Left ventricle myocardium superior (tissue), 1 donor: ENCODE measurements around the gene HEPH. TPM values are rescaled to one million over a fixed set of nuclear protein-coding genes. Genes with fewer than 3 reads are reported as not detected.
"Not testable (repeated sequence)": the region's sequence is repeated elsewhere in the genome, so short reads cannot be mapped to it uniquely, and the experiment has no call there.

Experiments
- ATAC-seq: fragments of 200-7000 bp; cut with Tn5 transposase; one replicate; pipeline ENCODE4 v1.9.1; 2020; ENCODE audit warnings: mild to moderate bottlenecking, moderate library complexity
- DNase-seq: peaks from one replicate; pipeline ENCODE4 v3.0.0-alpha.2; 2020
- intact Hi-C: fragments of 100-400 bp; cut with micrococcal nuclease; formaldehyde crosslinking; loops from one replicate; pipeline ENCODE4 v1.11.0; 2022
- long read RNA-seq: library from polyadenylated mRNA; unstranded; transcript quantifications from one replicate; pipeline ENCODE4 v2.0.0, GENCODE V29; 2021
- total RNA-seq: library from RNA; stranded (reverse); fragmentation: NEBNext Ultra II Directional; extraction: Animal tissue kit (Norgen Biotek cat#: 25700); gene quantifications from one replicate; pipeline ENCODE4 v1.2.1, GENCODE V29; 2021
- donor health status: DM: no; HTN: yes; CAD: no; lungs with severe emphysema.

Gene HEPH, protein sequence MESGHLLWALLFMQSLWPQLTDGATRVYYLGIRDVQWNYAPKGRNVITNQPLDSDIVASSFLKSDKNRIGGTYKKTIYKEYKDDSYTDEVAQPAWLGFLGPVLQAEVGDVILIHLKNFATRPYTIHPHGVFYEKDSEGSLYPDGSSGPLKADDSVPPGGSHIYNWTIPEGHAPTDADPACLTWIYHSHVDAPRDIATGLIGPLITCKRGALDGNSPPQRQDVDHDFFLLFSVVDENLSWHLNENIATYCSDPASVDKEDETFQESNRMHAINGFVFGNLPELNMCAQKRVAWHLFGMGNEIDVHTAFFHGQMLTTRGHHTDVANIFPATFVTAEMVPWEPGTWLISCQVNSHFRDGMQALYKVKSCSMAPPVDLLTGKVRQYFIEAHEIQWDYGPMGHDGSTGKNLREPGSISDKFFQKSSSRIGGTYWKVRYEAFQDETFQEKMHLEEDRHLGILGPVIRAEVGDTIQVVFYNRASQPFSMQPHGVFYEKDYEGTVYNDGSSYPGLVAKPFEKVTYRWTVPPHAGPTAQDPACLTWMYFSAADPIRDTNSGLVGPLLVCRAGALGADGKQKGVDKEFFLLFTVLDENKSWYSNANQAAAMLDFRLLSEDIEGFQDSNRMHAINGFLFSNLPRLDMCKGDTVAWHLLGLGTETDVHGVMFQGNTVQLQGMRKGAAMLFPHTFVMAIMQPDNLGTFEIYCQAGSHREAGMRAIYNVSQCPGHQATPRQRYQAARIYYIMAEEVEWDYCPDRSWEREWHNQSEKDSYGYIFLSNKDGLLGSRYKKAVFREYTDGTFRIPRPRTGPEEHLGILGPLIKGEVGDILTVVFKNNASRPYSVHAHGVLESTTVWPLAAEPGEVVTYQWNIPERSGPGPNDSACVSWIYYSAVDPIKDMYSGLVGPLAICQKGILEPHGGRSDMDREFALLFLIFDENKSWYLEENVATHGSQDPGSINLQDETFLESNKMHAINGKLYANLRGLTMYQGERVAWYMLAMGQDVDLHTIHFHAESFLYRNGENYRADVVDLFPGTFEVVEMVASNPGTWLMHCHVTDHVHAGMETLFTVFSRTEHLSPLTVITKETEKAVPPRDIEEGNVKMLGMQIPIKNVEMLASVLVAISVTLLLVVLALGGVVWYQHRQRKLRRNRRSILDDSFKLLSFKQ
- 11.8 TPM for total RNA-seq
- long read RNA-seq, partial matches to known transcripts, result 5 of 13 reads
- long read RNA-seq, other reads (novel, unspliced or antisense), result 7 of 13 reads

DNA sequence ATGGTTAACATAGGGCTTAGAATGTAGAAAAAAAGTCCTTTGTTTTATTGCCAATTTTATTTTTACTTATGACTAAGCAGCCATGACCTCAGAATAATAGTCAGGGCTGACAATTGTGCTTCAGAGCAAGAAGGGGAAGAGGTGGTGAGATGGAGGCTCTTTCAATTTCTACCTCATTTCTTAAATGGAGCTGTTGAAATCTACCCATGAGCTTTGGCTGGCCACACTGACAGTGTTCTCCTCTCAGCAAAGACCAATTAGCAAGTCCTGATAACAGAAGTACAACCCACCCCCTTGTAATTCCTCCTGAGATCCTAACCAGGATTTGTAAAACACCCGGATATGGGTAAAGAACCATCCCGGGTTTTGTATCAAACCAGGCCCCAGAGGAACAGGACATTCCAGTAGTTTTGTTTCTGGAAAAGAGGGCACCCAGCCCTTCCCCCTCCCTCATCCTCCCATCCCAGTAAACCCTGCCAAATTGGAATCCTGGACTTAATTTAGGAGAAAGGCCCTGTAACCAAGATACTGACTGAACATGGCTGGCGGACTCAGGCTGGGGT, at the start of gene HEPH:
TSS of gene HEPH (plus strand) at position 399 of the 563 bp plus-strand sequence. CDS start 6,324 bp downstream, outside the sequence.
- DNase-seq (no peak), ATAC-seq (peak; percentile 83)
- intact Hi-C loops, result no loop called here

DNA sequence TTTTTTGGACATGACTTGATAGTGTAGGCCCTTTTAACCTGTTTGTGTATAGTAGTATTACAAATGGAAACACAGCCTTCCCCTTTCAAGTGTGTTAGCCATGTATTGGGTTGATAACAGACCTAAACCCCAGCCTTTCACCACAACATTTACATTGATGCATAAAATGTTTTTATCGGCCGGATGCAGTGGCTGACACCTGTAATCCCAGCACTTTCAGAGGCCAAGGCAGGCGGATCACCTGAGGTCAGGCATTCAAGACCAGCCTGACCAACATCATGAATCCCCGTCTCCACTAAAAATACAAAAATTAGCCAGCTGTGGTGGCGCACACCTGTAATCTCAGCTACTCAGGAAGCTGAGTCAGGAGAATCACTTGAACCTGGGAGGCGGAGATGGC, 45.3 kb upstream of the HEPH start:
- ATAC-seq, DNase-seq, intact Hi-C loops: not testable (repeated sequence)

DNA sequence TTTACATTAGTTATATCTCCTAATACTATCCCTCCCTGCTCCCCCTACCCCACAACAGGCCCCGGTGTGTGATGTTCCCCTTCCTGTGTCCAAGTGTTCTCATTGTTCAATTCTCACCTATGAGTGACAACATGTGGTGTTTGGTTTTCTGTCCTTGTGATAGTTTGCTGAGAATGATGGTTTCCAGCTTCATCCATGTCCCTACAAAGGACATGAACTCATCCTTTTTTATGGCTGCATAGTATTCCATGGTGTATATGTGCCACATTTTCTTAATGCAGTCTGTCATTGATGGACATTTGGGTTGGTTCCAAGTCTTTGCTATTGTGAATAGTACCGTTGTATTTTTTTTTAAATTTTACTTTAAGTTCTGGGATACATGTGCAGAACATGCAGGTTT, 42.7 kb upstream of the HEPH start:
- intact Hi-C loops, ATAC-seq: not testable (repeated sequence)

DNA sequence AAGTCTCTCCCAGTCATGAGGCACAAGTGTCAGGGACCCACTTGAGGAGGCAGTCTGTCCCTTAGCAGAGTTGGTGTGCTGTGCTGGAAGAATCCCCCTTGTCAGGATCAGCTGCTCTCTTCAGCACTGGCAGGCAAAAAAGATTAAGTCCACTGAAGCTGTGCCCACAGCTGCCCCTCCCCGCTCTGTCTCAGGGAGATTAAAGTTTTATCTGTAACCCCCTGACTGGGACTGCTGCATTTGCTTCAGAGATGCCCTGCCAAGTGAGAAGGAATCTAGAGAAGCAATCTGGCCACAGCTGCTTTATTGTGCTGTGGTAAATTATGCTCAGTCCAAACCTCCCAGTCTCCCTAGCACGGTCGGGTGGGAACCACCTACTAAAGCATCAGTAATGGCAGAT, 37.4 kb upstream of the HEPH start:
- intact Hi-C loops, result no loop called here
- no peak for DNase-seq
- no peak for ATAC-seq

More for the DNA sequence above, 42.7 kb upstream of the HEPH start:
- DNase-seq, result not testable (repeated sequence)

DNA sequence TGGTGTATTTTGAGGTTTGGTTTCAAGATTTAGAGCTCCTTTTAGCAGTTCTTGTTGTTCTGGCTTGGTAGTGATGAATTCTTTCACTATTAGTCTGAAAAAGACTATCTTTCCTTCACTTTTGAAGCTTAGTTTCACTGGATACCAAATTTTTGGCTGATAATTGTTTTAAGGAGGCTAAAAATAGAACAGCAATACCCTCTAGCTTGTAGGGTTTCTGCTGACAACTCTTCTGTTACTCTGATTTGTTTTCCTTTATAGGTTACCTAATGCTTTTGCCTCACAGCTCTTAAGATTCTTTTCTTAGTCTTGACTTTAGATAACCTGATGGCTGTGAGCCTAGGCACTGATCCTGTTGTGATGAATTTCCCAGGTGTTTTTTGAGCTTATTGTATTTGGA, 33.6 kb upstream of the HEPH start:
- DNase-seq (no peak), ATAC-seq (no peak)
- intact Hi-C loops, result no loop called here

DNA sequence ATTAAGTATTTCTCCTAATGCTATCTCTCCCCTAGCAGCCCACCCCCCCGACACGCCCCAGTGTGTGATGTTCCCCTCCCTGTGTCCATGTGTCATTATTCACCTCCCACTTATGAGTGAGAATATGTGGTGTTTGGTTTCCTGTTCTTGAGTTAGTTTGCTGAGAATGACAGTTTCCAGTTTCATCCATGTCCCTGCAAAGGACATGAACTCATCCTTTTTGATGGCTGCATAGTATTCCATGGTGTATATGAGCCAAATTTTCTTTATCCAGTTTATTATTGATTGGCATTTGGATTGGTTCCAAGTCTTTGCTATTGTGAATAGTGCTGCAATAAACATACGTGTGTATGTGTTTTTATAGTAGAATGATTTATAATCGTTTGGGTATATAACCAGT, 28.8 kb upstream of the HEPH start:
- ATAC-seq, DNase-seq, intact Hi-C loops: not testable (repeated sequence)

DNA sequence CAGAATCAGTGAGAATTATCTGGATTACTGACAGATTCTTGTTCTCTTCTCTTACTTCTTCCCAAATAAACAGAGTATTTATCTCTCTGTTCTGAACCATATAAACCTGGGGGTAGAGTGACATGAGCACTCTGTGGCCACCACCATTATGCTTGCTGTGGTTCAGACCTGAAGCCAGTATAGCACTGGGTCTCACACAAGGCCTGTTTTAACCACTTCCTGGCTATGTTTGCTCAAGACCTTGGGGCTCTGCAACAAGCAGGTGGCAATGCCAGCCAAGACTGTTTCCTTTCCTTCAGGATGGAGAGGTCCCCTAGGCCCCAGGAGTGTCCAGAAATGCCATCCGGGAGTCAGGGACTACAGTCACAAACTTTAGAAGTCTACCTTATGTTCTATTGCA, 21.7 kb upstream of the HEPH start:
- intact Hi-C loops, result no loop called here
- DNase-seq (no peak), ATAC-seq (no peak)

DNA sequence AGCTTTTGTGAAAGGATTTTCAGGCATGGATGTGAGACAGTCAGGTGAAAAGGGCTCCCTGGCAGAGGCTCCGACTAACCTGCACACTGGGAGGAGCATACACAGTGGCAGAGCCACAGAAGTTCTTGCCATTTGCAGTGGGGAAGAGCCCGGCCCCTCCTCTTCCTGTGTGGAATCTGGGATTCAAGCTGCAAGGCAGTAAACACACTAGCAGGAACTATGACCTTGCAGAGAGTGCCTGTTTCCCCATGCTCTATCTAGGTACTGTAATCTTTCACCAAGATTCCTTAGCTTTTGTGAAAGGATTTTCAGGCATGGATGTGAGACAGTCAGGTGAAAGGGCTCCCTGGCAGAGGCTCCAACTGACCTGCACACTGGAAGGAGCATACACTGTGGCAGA, 19.8 kb upstream of the HEPH start:
- intact Hi-C loops, result no loop called here
- no peak for DNase-seq

DNA sequence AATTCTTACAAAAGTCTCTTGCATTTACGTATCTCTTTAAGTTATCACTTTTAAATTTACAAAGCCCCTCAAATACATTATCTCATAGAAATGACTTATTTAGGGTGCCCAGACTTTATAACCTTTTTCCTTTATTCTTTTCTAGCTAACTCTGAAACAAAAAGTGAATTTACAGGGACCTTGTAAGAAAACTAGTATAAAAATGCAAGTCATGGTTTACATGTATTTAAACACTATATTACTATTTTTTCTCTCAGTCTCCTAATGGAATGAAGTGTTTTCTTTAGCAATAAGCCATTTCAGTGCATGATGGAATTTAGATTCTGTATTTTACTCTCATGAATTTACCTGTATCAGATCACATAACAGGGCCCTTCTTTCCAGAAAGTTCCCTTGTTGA, 14.5 kb upstream of the HEPH start:
- DNase-seq (no peak), ATAC-seq (no peak)
- intact Hi-C loops, result no loop called here

More for the DNA sequence above, 19.8 kb upstream of the HEPH start:
- ATAC-seq, result no peak

DNA sequence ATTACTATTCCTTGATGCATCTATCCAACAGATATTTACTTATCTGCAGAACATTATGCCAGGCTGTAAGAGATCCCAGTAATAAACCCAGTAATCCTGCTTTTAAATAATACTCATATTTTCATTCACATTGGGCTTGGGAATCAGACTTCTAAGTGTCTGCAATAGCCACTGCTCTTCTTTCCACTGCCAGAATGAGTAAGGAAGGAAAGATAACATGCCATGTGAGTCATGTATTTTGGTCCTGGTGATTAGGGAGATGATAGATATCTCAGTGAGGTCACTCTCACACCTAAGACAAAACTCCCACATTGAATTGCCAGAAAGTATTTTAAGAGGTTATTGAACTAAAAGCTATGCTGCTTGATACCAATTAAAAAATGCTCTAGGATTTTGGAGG, 13.9 kb upstream of the HEPH start:
- DNase-seq (no peak), ATAC-seq (no peak)
- intact Hi-C loops, result no loop called here

DNA sequence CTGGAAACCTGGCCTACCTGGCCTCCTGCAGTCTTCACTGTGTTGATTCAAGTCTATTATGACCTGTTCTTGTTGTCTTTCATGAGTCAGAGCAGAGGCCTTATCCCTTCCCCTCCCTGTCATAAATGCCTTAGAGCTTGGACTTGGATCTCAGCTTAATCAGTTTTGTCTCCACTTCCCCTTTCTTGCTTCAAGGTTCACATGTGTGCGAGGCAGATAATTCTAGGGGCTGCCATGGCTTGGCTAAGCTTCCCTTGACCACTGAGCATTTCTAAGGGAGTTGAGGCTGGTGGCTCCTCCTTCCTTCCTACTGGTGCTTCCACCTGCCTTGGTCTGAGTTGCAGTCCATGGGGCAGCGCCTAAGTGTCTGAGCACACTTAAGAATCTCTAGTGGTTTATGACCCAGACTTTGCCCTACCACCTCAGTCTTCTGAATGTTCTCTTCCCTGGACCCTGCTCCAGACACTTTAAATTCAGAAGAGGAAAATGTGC, 1.7 kb upstream of the HEPH start:
- intact Hi-C loops, result no loop called here
- no peak for DNase-seq
- no peak for ATAC-seq

DNA sequence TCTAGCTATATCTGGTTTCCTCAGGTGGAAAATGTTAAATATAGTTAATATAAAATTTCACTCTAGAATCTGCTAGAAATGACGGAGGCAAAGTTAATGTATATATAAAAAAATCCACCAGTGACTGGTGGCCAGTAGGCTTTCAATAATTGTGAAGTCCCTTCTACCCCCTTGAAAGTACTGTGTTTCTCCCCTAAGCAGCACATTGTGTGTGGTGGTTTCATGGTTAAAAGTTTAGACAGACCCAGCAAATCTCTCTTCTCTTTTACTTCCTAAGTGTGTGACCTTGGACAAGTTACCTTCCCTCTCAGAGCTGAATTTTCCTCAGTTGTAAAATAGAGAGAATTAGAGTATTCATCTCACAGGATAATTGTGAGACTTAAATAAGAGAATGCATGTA, 600 bp upstream of the HEPH start:
- no peak for ATAC-seq
- intact Hi-C loops, result no loop called here
- DNase-seq, result no peak

DNA sequence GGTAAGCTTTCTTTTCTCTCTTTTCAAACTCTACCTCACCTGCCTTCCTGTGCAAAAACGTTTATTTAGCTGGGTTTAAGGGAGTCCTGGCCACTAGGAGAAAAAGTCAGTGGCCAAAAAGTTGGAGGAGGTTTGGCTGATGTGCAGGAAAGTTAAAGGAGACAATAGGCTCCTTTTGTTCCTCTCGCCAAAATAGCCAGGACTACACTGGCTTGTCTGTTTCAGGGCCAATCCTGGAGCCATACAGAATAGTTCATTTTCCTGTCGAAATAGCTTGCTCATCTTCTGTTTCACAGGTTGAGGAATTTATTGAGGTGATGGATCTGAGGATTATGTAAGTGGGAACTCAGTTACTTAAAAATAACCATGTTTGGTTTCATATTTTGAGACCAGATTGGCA, 423 bp downstream of the HEPH start:
- ATAC-seq, result peak; percentile 40
- intact Hi-C loops, result no loop called here
- DNase-seq, result no peak

DNA sequence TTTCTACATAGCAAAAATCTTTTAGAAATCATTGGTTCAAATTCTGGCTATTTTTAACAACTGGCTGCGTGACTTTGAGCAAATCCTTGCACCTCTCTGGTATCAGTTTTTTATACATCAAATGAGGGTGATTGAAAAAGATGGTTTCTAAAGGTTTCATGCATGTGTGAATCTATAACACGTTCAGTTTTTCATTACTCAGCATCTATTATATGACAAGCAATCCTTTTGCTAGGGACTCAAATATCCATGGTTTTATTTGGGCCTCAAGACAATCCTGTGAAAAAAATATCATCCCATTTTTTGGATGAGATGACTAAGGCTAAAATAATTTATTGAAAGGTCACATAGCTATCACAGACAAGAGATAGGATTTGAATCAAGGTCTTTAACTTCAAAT, 884 bp downstream of the HEPH start:
- DNase-seq, result no peak
- intact Hi-C loops, result no loop called here
- ATAC-seq, result no peak

DNA sequence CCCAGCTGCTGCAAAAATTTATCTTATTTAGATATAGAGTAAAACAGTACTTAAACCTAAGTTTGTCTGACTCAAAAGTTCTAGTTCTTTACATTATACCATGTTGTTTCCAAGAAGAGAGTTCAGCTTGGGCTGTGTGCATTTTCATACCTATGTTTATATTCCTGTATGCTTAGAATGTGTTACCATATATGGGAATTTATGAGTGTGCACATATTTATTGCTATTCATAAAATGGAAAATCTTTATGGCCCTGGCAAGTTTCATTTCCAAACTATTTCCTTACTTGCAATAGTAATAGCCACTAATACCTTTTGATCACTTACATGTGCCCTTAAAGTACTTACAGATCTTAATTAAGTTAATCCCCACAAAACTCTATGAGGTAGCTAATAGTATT, 2.6 kb downstream of the HEPH start:
- intact Hi-C loops, result no loop called here
- DNase-seq, result no peak
- ATAC-seq, result no peak

DNA sequence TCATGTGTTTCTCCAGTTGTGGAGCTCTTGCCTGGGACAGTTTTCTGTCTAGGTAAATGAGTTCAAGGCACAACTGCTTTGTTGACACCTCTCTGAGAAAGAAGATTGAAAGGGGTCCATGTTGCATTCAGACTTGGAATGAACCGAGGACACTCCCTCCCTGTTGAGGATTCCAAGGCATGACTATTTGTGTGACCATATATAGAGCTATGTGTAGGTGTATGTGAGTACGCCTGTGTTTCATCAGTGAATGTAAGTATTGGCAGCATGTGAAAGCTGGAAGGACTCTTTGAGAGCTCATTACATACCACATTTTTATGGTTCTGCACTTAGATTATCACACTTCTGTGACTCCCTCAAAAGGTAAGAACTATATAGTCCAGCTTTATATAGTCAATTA, 3.4 kb downstream of the HEPH start:
- intact Hi-C loops, result no loop called here

DNA sequence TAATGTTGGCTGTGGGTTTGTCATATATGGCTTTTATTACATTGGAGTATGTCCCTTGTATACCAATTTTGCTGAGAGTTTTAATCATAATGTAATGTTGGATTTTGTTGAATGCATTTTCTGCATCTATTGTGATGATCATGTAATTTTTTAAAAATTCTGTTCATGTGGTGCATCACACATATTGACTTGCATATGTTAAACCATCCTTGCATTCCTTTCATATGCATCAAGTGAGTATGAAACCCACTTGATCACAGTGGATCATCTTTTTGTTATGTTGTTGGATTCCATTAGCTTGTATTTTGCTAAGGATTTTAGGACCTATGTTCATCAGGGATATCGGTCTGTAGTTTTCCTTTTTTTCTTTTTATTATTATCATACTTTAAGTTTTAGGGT, 12.1 kb downstream of the HEPH start:
- intact Hi-C loops, result no loop called here
- DNase-seq (no peak), ATAC-seq (no peak)

More for the DNA sequence above, 3.4 kb downstream of the HEPH start:
- no peak for ATAC-seq
- DNase-seq, result no peak

DNA sequence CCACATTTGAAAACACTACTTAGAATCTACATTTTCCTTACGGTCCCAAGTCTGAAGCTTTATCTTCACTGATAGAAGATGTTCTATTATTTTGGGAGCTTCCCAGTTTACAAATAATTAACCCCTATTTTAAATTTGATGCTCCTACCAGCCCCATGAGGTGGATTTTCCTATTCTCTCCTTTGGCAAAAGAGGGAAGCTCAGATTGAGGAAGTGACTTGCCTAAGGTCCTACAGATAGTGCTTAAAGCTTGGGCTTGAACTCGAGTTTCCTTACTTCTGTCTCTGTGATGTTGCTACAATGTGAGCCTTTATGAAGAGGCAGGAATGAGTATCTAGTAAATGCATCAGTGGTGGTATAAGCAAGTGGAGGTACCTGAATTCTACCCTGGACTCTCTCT, 27.5 kb downstream of the HEPH start:
- no peak for DNase-seq
- ATAC-seq, result no peak
- intact Hi-C loops, result no loop called here

DNA sequence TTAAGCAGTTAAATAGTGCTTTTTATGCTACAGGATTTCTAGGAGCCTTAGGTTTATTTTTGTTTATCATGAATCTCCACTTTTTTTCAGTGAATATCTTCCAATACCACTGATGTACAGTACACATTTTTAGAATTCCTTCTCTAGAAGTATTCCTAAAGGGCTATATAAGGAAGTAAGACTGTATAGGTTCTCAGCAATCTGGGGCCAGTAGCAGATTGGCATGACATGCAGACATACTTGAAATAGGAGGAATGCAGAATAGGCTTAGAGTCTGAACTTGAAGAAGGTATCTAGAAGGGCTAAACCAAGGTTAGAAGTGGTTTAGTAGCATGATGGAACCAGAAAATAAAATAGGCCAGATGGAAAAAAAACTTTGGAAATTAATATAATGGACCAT, 29.8 kb downstream of the HEPH start:
- ATAC-seq (no peak), DNase-seq (no peak)
- intact Hi-C loops, result no loop called here
